Measurements from ENCODE around the gene ZNF385B.
A peak's percentile ranks its signal among the peaks of the same experiment; 100 is the strongest.

ZNF385B gene

DNA sequence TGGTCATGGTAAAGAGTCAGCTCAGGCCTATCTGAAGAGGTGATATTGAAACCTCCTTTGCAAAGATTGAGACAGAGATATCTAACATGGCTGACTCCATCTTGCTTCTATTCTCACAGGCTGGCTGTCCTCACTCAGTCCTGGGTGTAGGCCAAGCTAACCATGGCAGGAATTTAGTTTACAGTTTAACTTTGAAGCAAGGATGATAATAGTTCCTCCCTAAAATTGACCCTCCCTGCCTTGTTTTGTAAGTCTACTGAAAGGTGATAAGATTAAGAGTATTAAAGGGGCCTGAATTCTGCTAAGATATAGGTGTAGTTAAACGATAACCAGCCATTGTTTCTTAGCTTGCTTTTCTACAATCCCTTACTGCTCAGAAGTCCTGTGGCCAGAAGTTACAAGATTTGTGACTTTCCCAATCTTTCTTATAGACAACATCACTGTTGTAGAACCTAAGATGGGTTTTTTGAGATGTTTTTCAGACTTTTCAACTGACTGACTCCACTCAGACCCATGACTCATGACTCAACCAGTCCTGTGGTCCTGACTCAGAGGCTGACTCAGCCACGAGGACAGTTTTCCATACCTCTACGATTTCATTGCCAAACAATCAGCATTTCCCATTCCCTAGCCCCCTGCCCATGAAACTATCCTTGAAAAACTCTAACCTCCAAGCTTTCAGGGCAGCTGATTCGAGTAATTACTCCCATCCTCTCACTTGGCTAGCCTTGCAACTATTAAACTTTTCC, 401.1 kb downstream of the ZNF385B start:
- CTCF ChIA-PET: interaction anchor here (1.0 kb wide), 1 partner anchor 13 kb away, joined by 5 read pairs; no protein-coding TSS in a partner anchor
- Histone ChIP-seq H3K9me3 (ENCODE audit: control insufficient read depth, insufficient read depth, low read depth, low read length) (no peaks in the 10 kb centered on the region), H3K4me3 (ENCODE audit: low read depth, low read length) (no peak overlapping the region), H3K27ac (ENCODE audit: extremely low read depth, low read depth, low read length) (no peak overlapping the region), H3K36me3 (ENCODE audit: control insufficient read depth in 2 of 2, insufficient read depth in 1 of 2, low read length in 2 of 2) (no peaks in the 10 kb centered on the region), H3K4me1 (ENCODE audit: control insufficient read depth, insufficient read depth, low read length) (no peaks in the 10 kb centered on the region)
- POLR2A ChIA-PET: no interaction called here
- TF ChIP-seq, protein P1, sequence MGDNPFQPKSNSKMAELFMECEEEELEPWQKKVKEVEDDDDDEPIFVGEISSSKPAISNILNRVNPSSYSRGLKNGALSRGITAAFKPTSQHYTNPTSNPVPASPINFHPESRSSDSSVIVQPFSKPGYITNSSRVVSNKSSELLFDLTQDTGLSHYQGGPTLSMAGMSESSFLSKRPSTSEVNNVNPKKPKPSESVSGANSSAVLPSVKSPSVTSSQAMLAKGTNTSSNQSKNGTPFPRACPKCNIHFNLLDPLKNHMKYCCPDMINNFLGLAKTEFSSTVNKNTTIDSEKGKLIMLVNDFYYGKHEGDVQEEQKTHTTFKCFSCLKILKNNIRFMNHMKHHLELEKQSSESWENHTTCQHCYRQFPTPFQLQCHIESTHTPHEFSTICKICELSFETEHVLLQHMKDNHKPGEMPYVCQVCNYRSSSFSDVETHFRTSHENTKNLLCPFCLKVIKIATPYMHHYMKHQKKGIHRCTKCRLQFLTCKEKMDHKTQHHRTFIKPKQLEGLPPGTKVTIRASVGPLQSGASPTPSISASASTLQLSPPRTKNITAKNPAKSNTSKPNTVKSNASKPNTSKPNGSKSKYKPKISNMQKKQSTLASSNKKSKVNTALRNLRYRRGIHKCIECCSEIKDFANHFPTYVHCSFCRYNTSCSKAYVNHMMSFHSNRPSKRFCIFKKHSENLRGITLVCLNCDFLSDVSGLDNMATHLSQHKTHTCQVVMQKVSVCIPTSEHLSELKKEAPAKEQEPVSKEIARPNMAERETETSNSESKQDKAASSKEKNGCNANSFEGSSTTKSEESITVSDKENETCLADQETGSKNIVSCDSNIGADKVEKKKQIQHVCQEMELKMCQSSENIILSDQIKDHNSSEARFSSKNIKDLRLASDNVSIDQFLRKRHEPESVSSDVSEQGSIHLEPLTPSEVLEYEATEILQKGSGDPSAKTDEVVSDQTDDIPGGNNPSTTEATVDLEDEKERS (tag by site-specific recombination; IDR thresholded peaks at IDR 0.05): 0 out of 2 replicates have a peak, but pooled peaks have one; percentile 66
- TF ChIP-seq REPIN1 (tag by site-specific recombination; IDR thresholded peaks at IDR 0.05; ENCODE audit: low read depth): no peak
- TF ChIP-seq ZNF404 (tag by site-specific recombination; IDR thresholded peaks at IDR 0.05): no peak
- TF ChIP-seq, protein P2, sequence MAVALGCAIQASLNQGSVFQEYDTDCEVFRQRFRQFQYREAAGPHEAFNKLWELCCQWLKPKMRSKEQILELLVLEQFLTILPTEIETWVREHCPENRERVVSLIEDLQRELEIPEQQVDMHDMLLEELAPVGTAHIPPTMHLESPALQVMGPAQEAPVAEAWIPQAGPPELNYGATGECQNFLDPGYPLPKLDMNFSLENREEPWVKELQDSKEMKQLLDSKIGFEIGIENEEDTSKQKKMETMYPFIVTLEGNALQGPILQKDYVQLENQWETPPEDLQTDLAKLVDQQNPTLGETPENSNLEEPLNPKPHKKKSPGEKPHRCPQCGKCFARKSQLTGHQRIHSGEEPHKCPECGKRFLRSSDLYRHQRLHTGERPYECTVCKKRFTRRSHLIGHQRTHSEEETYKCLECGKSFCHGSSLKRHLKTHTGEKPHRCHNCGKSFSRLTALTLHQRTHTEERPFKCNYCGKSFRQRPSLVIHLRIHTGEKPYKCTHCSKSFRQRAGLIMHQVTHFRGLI (tag by site-specific recombination; IDR thresholded peaks at IDR 0.05): no peak
- TF ChIP-seq, protein P3, sequence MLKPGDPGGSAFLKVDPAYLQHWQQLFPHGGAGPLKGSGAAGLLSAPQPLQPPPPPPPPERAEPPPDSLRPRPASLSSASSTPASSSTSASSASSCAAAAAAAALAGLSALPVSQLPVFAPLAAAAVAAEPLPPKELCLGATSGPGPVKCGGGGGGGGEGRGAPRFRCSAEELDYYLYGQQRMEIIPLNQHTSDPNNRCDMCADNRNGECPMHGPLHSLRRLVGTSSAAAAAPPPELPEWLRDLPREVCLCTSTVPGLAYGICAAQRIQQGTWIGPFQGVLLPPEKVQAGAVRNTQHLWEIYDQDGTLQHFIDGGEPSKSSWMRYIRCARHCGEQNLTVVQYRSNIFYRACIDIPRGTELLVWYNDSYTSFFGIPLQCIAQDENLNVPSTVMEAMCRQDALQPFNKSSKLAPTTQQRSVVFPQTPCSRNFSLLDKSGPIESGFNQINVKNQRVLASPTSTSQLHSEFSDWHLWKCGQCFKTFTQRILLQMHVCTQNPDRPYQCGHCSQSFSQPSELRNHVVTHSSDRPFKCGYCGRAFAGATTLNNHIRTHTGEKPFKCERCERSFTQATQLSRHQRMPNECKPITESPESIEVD (tag by site-specific recombination; IDR thresholded peaks at IDR 0.05): 0 out of 2 replicates have a peak, but pooled peaks have one; percentile 14
- TF ChIP-seq HOXA7 (CRISPR knock-in tag; IDR thresholded peaks at IDR 0.05; ENCODE audit: borderline replicate concordance): no peak
- TF ChIP-seq SETDB1 (IDR thresholded peaks at IDR 0.05; ENCODE audit: insufficient read length, low read length): peak; percentile 75
- TF ChIP-seq ZBTB21 (tag by site-specific recombination; IDR thresholded peaks at IDR 0.05): 0 out of 2 replicates have a peak, but pooled peaks have one; percentile 22
- TF ChIP-seq, protein P4, sequence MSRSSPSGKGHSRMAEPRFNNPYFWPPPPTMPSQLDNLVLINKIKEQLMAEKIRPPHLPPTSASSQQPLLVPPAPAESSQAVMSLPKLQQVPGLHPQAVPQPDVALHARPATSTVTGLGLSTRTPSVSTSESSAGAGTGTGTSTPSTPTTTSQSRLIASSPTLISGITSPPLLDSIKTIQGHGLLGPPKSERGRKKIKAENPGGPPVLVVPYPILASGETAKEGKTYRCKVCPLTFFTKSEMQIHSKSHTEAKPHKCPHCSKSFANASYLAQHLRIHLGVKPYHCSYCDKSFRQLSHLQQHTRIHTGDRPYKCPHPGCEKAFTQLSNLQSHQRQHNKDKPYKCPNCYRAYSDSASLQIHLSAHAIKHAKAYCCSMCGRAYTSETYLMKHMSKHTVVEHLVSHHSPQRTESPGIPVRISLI (tag by site-specific recombination; IDR thresholded peaks at IDR 0.05): peak; percentile 80
- TF ChIP-seq ZXDB (tag by site-specific recombination; IDR thresholded peaks at IDR 0.05): 0 out of 2 replicates have a peak, but pooled peaks have one; percentile 15
- no peak for TF ChIP-seq ZNF37A (tag by site-specific recombination; IDR thresholded peaks at IDR 0.05)
- no peak for TF ChIP-seq ZNF585B (tag by site-specific recombination; IDR thresholded peaks at IDR 0.05)
- TF ChIP-seq ZNF391 (tag by site-specific recombination; IDR thresholded peaks at IDR 0.05; ENCODE audit: borderline replicate concordance, low read depth): no peak
- no peak for TF ChIP-seq ZNF292 (tag by site-specific recombination; IDR thresholded peaks at IDR 0.05; ENCODE audit: borderline replicate concordance, low read depth)
- TF ChIP-seq ZNF184 (tag by site-specific recombination; IDR thresholded peaks at IDR 0.05): peak; percentile 52; the same call in 1 of the 2 replicates
- TF ChIP-seq, protein P5, sequence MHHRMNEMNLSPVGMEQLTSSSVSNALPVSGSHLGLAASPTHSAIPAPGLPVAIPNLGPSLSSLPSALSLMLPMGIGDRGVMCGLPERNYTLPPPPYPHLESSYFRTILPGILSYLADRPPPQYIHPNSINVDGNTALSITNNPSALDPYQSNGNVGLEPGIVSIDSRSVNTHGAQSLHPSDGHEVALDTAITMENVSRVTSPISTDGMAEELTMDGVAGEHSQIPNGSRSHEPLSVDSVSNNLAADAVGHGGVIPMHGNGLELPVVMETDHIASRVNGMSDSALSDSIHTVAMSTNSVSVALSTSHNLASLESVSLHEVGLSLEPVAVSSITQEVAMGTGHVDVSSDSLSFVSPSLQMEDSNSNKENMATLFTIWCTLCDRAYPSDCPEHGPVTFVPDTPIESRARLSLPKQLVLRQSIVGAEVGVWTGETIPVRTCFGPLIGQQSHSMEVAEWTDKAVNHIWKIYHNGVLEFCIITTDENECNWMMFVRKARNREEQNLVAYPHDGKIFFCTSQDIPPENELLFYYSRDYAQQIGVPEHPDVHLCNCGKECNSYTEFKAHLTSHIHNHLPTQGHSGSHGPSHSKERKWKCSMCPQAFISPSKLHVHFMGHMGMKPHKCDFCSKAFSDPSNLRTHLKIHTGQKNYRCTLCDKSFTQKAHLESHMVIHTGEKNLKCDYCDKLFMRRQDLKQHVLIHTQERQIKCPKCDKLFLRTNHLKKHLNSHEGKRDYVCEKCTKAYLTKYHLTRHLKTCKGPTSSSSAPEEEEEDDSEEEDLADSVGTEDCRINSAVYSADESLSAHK (tag by site-specific recombination; IDR thresholded peaks at IDR 0.05): no peak
- 0 out of 2 replicates have a peak, but pooled peaks have one; percentile 25 for TF ChIP-seq TRIM28 (IDR thresholded peaks at IDR 0.05; ENCODE audit: borderline replicate concordance, low read length)
- peak; percentile 79 for TF ChIP-seq ZNF366 (tag by site-specific recombination; conservative IDR thresholded peaks at IDR 0.05)
- peak; percentile 32; the same call in 1 of the 2 replicates for TF ChIP-seq ZNF394 (tag by site-specific recombination; IDR thresholded peaks at IDR 0.05; ENCODE audit: borderline replicate concordance)
- no peak for TF ChIP-seq SP7 (tag by site-specific recombination; IDR thresholded peaks at IDR 0.05)
- no peak for TF ChIP-seq ZNF791 (tag by site-specific recombination; IDR thresholded peaks at IDR 0.05)
- TF ChIP-seq, protein P6, sequence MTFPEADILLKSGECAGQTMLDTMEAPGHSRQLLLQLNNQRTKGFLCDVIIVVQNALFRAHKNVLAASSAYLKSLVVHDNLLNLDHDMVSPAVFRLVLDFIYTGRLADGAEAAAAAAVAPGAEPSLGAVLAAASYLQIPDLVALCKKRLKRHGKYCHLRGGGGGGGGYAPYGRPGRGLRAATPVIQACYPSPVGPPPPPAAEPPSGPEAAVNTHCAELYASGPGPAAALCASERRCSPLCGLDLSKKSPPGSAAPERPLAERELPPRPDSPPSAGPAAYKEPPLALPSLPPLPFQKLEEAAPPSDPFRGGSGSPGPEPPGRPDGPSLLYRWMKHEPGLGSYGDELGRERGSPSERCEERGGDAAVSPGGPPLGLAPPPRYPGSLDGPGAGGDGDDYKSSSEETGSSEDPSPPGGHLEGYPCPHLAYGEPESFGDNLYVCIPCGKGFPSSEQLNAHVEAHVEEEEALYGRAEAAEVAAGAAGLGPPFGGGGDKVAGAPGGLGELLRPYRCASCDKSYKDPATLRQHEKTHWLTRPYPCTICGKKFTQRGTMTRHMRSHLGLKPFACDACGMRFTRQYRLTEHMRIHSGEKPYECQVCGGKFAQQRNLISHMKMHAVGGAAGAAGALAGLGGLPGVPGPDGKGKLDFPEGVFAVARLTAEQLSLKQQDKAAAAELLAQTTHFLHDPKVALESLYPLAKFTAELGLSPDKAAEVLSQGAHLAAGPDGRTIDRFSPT (tag by site-specific recombination; IDR thresholded peaks at IDR 0.05): peak; percentile 18; the same call in 1 of the 2 replicates
- TF ChIP-seq ZNF132 (tag by site-specific recombination; IDR thresholded peaks at IDR 0.05; ENCODE audit: borderline replicate concordance): no peak
- TF ChIP-seq ZFP37 (tag by site-specific recombination; IDR thresholded peaks at IDR 0.05): no peak
- TF ChIP-seq ZNF837 (tag by site-specific recombination; IDR thresholded peaks at IDR 0.05): no peak
